SU-DHL-6 (cell line): ENCODE results near the gene TMEM120B.
"Not testable (repeated sequence)": the region's sequence is repeated elsewhere in the genome, so short reads cannot be mapped to it uniquely, and the experiment has no call there.

Experiments used
- CTCF ChIP-seq: fragments of 200-600 bp; sonication (generic); IDR thresholded peaks from one replicate; pipeline ENCODE4 v1.5.1; 2017; ENCODE audit warnings: antibody characterized with exemption, mild to moderate bottlenecking, low read length, moderate library complexity; ENCODE audit not compliant: insufficient read depth, poor library complexity, severe bottlenecking
- EZH2phosphoT487 ChIP-seq: fragments of 200-600 bp; sonication (generic), shearing (Covaris generic); conservative IDR thresholded peaks from 2 replicates; pipeline ENCODE4 v1.6.1; 2018; ENCODE audit warnings: mild to moderate bottlenecking, antibody characterized with exemption, low read length, moderate library complexity, mixed read lengths

GRCh38 chr12:121745545-121745944, 33.0 kb downstream of the TMEM120B start:
- TF ChIP-seq CTCF, EZH2phosphoT487: not testable (repeated sequence)
